Fibroblast of mammary gland (primary cell): Measurements from ENCODE around the gene FAM13A.

ENCODE experiments used
- DNase-seq: peaks from one replicate; pipeline ENCODE4 v3.0.0-alpha.2; 2010; ENCODE audit warnings: low read depth
- H3K4me3 ChIP-seq: 2 replicates; pipeline ENCODE4 v1.5.1; 2011; ENCODE audit warnings: low read depth, mild to moderate bottlenecking, low read length, moderate library complexity; ENCODE audit not compliant: control insufficient read depth
- TF ChIP-seq, protein P1 (sequence below): conservative IDR thresholded peaks from 2 replicates; pipeline ENCODE4 v1.5.1; 2011; ENCODE audit warnings: low read depth, low read length, inconsistent platforms; ENCODE audit not compliant: control insufficient read depth, insufficient read depth

The FAM13A gene

DNA sequence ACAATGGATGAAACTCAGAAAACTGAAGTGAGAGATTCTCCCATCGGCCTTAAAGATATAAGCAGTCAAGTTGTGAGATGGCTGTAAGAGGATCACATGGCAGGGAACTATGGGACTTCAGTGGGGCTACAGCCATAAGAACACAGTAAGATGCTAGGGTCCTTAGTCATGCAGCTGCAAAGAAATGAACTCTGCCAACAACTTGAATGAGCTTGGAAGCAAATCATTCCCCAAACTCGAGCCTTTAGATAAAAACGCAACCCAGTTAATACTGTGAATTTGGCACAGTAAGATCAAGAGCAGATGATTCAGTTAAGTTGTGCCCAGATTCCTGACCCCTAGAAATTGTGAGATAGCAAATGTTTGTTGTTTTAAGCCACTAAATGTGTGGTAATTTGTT, 117.3 kb downstream of the FAM13A start:
- H3K4me3 ChIP-seq: no peak overlapping the region
- TF ChIP-seq, protein P1, sequence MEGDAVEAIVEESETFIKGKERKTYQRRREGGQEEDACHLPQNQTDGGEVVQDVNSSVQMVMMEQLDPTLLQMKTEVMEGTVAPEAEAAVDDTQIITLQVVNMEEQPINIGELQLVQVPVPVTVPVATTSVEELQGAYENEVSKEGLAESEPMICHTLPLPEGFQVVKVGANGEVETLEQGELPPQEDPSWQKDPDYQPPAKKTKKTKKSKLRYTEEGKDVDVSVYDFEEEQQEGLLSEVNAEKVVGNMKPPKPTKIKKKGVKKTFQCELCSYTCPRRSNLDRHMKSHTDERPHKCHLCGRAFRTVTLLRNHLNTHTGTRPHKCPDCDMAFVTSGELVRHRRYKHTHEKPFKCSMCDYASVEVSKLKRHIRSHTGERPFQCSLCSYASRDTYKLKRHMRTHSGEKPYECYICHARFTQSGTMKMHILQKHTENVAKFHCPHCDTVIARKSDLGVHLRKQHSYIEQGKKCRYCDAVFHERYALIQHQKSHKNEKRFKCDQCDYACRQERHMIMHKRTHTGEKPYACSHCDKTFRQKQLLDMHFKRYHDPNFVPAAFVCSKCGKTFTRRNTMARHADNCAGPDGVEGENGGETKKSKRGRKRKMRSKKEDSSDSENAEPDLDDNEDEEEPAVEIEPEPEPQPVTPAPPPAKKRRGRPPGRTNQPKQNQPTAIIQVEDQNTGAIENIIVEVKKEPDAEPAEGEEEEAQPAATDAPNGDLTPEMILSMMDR: no peak
- peak; percentile 70 for DNase-seq

DNA sequence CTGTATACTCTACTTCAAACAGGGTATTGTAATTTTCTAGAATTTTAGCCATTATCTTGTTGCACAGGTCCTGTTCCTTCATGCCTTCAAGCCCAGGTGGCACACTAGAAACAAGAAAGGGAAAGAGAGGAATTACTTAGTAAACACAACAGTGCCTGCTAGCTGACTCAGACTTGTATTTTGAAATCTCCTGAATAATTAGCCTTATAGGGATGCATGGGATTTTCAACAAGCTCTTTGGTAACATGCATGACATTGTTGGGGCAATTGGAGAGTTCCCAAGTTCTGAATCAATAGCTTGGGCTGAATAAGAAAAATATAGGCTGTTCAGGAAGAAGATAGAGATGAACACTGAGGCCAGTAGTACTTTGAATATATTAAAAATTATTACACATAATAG, 118.8 kb downstream of the FAM13A start:
- DNase-seq: peak; percentile 96
- TF ChIP-seq, protein P1: no peak
- no peak overlapping the region for H3K4me3 ChIP-seq

DNA sequence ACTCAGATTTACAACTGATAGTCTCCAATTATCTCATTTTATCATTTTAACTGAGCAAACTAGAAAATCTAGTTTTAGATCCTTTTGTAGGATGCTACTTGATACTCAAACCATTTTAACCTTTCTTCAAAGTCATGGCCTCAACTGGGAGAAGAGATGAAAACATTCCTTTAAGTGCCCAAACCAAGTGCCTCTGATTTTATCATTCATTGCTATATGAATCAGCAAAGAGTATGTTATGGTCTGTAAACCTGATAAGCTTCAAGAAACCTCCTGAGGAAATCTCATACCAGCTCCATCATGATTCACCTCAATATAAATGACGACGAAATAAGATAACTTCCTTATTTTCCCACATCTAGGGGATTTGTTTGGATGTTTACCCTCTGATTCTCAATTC, 119.9 kb downstream of the FAM13A start:
- TF ChIP-seq, protein P1: no peak
- no peak for DNase-seq
- H3K4me3 ChIP-seq: no peak overlapping the region

DNA sequence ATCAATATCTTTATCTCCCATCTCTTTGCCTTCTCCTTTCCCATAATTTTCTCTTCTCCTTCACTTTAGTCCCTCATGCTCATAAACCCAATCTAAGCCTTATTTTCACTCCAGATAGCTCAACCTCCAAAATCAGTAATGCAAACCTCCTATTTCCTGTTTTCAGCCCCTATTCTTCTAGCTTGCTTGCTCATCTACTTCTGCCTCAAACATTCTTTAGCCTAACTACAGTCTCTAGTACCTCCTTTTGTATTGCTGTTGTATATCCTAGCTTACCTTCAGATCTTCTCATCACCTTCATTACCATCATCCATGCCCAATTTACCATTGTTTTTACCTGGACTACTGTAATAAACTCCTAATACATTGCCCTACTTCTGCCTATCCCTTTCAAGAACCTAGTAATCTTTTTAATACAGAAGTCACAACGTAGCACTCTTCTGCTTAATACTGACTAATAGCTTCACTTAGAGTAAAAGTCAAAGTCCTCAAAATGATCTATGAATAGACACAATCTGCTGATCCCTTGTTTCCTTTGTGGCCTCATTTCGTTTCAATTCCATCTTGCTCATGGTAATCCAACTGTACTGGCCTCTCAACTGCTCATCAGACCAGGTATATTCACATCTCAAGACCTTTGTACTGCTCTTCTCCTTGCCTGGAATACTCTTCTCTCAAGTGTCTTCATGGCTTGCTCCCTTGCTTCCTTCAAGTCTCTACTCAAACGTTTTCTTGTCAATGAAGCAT, 123.4 kb downstream of the FAM13A start:
- DNase-seq: no peak
- no peak overlapping the region for H3K4me3 ChIP-seq
- TF ChIP-seq, protein P1: no peak

DNA sequence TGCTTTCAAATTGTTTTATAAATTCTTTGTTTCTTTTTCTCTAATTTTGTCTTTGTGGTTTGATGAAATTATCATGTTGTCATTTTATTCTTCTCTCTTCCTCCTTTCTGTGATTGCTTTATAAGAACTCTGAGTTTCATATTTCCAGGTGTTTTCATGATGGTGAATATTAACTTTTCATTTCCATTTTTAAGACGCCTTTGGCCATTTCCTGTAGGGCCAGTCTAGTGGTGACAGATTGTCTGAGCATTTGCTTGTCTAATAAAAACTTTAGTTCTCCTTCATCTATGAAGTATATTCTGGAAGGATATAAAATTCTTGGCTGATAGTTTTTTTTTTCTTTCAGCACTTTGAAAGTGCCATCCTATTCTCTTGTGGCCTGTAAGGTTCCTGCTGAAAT, 128.1 kb downstream of the FAM13A start:
- DNase-seq: no peak
- TF ChIP-seq, protein P1: no peak
- H3K4me3 ChIP-seq: no peak overlapping the region

DNA sequence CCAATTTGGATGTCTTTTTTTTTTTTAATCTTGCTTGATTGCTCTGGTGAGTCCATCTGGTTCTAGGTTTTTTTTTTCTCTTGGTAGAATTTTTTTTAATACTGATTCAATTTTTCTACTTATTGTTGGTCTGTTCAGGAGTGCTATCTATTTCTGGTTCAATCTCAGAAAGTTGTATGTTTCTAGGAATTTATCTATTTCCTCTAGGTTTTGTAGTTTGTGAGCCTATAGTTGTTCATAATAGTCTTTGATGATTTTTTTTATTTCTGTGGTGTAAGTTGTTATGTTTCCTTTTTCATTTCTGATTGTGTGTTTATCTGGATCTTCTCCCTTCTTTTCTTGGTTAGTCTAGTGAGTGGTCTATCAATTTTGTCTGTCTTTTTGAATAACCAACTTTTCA, 129.6 kb downstream of the FAM13A start:
- no peak for DNase-seq
- H3K4me3 ChIP-seq: no peak overlapping the region
- TF ChIP-seq, protein P1: no peak
